Measurements from ENCODE around the gene CYP1A2. TPM values are rescaled to one million over a fixed set of nuclear protein-coding genes. Genes with fewer than 3 reads are reported as not detected.
A peak's percentile ranks its signal among the peaks of the same experiment; 100 is the strongest.

The CYP1A2 gene
- total and polyA plus RNA-seq, 2 of the 13 experiments (the other 11 are each of a cell fraction or from before 2014, with no cell fraction given), result 0.07 TPM; not detected in 1

GRCh38 chr15:74780523-74781430 lies 32.1 kb downstream of the CYP1A2 start (continued):
- TF ChIP-seq THAP9 (CRISPR knock-in tag; IDR thresholded peaks at IDR 0.05; ENCODE audit: borderline replicate concordance), result no peak
- TF ChIP-seq DR1 (CRISPR knock-in tag; IDR thresholded peaks at IDR 0.05), result no peak
- no peak for TF ChIP-seq RORA (CRISPR knock-in tag; IDR thresholded peaks at IDR 0.05)
- no peak for TF ChIP-seq HNRNPH1 (optimal IDR thresholded peaks at IDR 0.05; ENCODE audit: low read depth, low read length)
- no peak for TF ChIP-seq ZNF225 (CRISPR knock-in tag; IDR thresholded peaks at IDR 0.05)
- no peak for TF ChIP-seq ZBTB7B (CRISPR knock-in tag; IDR thresholded peaks at IDR 0.05)
- peak; percentile 29; the same call in 1 of the 2 replicates for TF ChIP-seq CEBPG (CRISPR knock-in tag; IDR thresholded peaks at IDR 0.05)
- no peak for TF ChIP-seq NR1H2 (CRISPR knock-in tag; IDR thresholded peaks at IDR 0.05; ENCODE audit: borderline replicate concordance, low read depth)
- no peak for TF ChIP-seq MTA1 (CRISPR knock-in tag; IDR thresholded peaks at IDR 0.05; ENCODE audit: borderline replicate concordance)
- no peak for TF ChIP-seq ZNF432 (CRISPR knock-in tag; IDR thresholded peaks at IDR 0.05; ENCODE audit: borderline replicate concordance)
- TF ChIP-seq ZNF230 (CRISPR knock-in tag; IDR thresholded peaks at IDR 0.05), result 0 out of 2 replicates have a peak, but pooled peaks have one; percentile 24
- no peak for TF ChIP-seq PBX2 (CRISPR knock-in tag; IDR thresholded peaks at IDR 0.05)
- peak; percentile 17 for TF ChIP-seq PCBP2 (optimal IDR thresholded peaks at IDR 0.05; ENCODE audit: low read depth, low read length, poor library complexity, severe bottlenecking)
- no peak for TF ChIP-seq ZSCAN5A (CRISPR knock-in tag; IDR thresholded peaks at IDR 0.05; ENCODE audit: borderline replicate concordance)
- no peak for TF ChIP-seq MLX (CRISPR knock-in tag; IDR thresholded peaks at IDR 0.05)
- TF ChIP-seq HNRNPLL (IDR thresholded peaks at IDR 0.05; ENCODE audit: low read depth, low read length, poor library complexity, severe bottlenecking), result no peak
- TF ChIP-seq ZNF564 (CRISPR knock-in tag; IDR thresholded peaks at IDR 0.05), result no peak
- no peak for TF ChIP-seq ZFP90 (CRISPR knock-in tag; IDR thresholded peaks at IDR 0.05; ENCODE audit: borderline replicate concordance)
- no peak for TF ChIP-seq ARNT2 (CRISPR knock-in tag; IDR thresholded peaks at IDR 0.05; ENCODE audit: low read depth)
- peak; percentile 27; the same call in 1 of the 2 replicates for TF ChIP-seq ZNF292 (CRISPR knock-in tag; IDR thresholded peaks at IDR 0.05; ENCODE audit: borderline replicate concordance, low read depth)
- no peak for TF ChIP-seq ZSCAN9 (CRISPR knock-in tag; IDR thresholded peaks at IDR 0.05; ENCODE audit: borderline replicate concordance)
